Skeletal muscle tissue (tissue), 4 donors: ENCODE data around the gene GNA14. TPM values are rescaled to one million over a fixed set of nuclear protein-coding genes. Genes with fewer than 3 reads are reported as not detected.

ENCODE experiments used
- H3K27ac ChIP-seq: one replicate; pipeline ENCODE4 v1.7.0; 2013; ENCODE audit warnings: mild to moderate bottlenecking, low read depth, low read length, inconsistent platforms
- H3K27me3 ChIP-seq, 3 donors: one replicate each; pipeline ENCODE4 v1.7.0; 2013; ENCODE audit warnings: low read length in 3 of 3; ENCODE audit not compliant: control insufficient read depth in 3 of 3, insufficient read depth in 3 of 3
- H3K36me3 ChIP-seq, 3 donors: one replicate each; pipeline ENCODE4 v1.7.0; 2013; ENCODE audit warnings: low read length in 3 of 3; ENCODE audit not compliant: control insufficient read depth in 3 of 3, insufficient read depth in 3 of 3
- H3K4me1 ChIP-seq, 3 donors: one replicate each; pipeline ENCODE4 v1.7.0; 2013; ENCODE audit warnings: low read length in 3 of 3, mild to moderate bottlenecking in 3 of 3; ENCODE audit not compliant: control insufficient read depth in 3 of 3, insufficient read depth in 3 of 3
- H3K4me3 ChIP-seq, 3 donors: one replicate each; pipeline ENCODE4 v1.7.0; 2013; ENCODE audit warnings: low read length in 3 of 3
- H3K9ac ChIP-seq, 3 donors: one replicate each; pipeline ENCODE4 v1.7.0; 2013; ENCODE audit warnings: low read length in 3 of 3, mild to moderate bottlenecking in 3 of 3, moderate library complexity in 2 of 3, low read depth in 1 of 3
- H3K9me3 ChIP-seq, 3 donors: one replicate each; pipeline ENCODE4 v1.7.0; 2013; ENCODE audit warnings: low read length in 3 of 3; ENCODE audit not compliant: control insufficient read depth in 3 of 3
- total RNA-seq: library from RNA; depleted of rRNA; stranded (reverse); fragments of >200 nt; gene quantifications from one replicate; pipeline ENCODE4 v1.2.3, GENCODE V29; 2014
- donor health status: Osteomylitis.

Gene GNA14
- total RNA-seq, 1 donor from 2014 or later: 3.7 TPM

- Histone ChIP-seq H3K27me3 (no peaks in the 10 kb centered on the region), H3K9me3 (no peaks in the 10 kb centered on the region), H3K36me3 (no peaks in the 10 kb centered on the region), H3K27ac (no peak overlapping the region), H3K4me1 (peaks cover 0 to 5% (median 0%) of the 10 kb centered on the region in 3 donors), H3K4me3 (no peak overlapping the region), H3K9ac (no peak overlapping the region)
Observed at GRCh38 chr9:77475641-77476473, 172.3 kb downstream of the GNA14 start.

DNA sequence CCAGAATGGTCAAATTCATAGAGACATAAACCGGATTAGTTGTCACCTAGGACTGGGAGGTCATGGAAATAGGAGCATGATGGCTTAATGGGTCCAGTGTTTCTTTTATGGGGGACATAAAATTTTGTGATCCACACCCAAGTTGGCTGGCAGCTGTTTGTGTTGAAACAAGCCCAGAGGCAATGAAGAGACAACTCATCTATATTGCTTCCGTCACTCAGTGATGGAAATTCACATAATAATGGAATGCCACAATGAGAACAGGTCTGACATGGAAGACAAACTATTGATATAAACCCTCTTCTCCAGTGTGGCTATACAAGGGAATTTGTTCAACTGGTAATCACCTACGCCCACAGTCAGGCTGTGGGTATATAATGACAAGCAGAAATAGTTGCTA is 173.2 kb downstream of the GNA14 start:
- Histone ChIP-seq H3K27ac (no peak overlapping the region), H3K4me1 (peaks cover 0 to 5% (median 0%) of the 10 kb centered on the region in 3 donors), H3K4me3 (no peak overlapping the region), H3K9ac (no peak overlapping the region), H3K36me3 (no peaks in the 10 kb centered on the region), H3K9me3 (no peaks in the 10 kb centered on the region), H3K27me3 (no peaks in the 10 kb centered on the region)

GRCh38 chr9:77472646-77473045 is 175.5 kb downstream of the GNA14 start:
- Histone ChIP-seq H3K4me1 (peaks cover 0 to 5% (median 0%) of the 10 kb centered on the region in 3 donors), H3K9ac (no peak overlapping the region), H3K27ac (no peak overlapping the region), H3K36me3 (no peaks in the 10 kb centered on the region), H3K4me3 (no peak overlapping the region), H3K27me3 (no peaks in the 10 kb centered on the region), H3K9me3 (no peaks in the 10 kb centered on the region)

- Histone ChIP-seq H3K4me3 (no peak overlapping the region), H3K9ac (no peak overlapping the region), H3K27me3 (no peaks in the 10 kb centered on the region), H3K36me3 (no peaks in the 10 kb centered on the region), H3K27ac (no peak overlapping the region), H3K9me3 (no peaks in the 10 kb centered on the region), H3K4me1 (peaks cover 0 to 3% (median 0%) of the 10 kb centered on the region in 3 donors)
Observed at GRCh38 chr9:77471572-77471971, 176.6 kb downstream of the GNA14 start.

- H3K4me1 ChIP-seq: no peaks in the 10 kb centered on the region
- H3K27me3 ChIP-seq: no peaks in the 10 kb centered on the region
- H3K27ac ChIP-seq: no peak overlapping the region
- no peaks in the 10 kb centered on the region for H3K9me3 ChIP-seq
- no peaks in the 10 kb centered on the region for H3K36me3 ChIP-seq
- no peak overlapping the region for H3K9ac ChIP-seq
- H3K4me3 ChIP-seq: no peak overlapping the region
Observed at GRCh38 chr9:77469515-77470231, 178.4 kb downstream of the GNA14 start.

DNA sequence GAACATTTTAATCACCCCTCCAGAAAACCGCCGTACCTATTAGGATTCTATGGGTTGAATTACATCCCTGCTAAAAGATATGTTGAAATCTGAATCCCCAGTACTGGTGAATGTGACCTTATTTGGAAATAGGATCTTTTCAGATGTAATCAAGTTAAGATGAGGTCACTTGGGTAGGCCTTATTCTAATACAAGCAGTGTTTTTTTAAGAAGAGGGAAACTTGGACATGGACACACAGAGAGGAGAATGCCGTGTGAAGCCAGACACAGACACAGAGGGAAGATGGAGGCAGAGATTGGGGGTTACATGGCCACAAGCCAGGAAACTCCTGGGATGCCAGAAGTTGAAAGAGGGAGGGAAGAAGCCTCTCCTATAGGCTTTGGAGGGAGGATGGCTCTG is 183.5 kb downstream of the GNA14 start:
- Histone ChIP-seq H3K9me3 (no peaks in the 10 kb centered on the region), H3K27ac (no peak overlapping the region), H3K27me3 (no peaks in the 10 kb centered on the region), H3K9ac (no peak overlapping the region), H3K4me1 (no peaks in the 10 kb centered on the region), H3K4me3 (no peak overlapping the region), H3K36me3 (no peaks in the 10 kb centered on the region)

DNA sequence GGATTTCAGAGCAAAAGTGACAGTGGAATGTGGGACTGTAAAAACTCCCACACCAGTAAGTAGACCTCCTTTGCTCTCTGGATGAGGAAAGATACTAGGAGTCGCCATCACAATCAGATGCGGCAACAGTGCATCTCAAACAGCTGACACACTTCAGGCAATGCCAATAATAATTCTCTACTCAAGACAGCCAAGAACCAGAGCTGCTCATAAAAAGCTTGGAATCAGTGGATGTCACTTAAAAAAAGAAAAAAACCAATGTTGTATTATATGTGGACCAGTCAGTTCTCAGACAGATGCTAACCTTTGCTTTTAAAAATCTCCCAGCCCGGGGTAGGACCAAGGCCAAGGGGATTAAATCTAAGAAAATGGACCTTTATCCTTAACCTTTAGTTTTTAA is 185.0 kb downstream of the GNA14 start:
- H3K27ac ChIP-seq: no peak overlapping the region
- H3K36me3 ChIP-seq: no peaks in the 10 kb centered on the region
- H3K4me1 ChIP-seq: peaks cover 0 to 1% (median 1%) of the 10 kb centered on the region in 3 donors
- H3K9me3 ChIP-seq: no peaks in the 10 kb centered on the region
- H3K9ac ChIP-seq: no peak overlapping the region
- no peaks in the 10 kb centered on the region for H3K27me3 ChIP-seq
- no peak overlapping the region for H3K4me3 ChIP-seq

- no peak overlapping the region for H3K27ac ChIP-seq
- no peak overlapping the region for H3K4me3 ChIP-seq
- H3K4me1 ChIP-seq: peaks cover 0 to 8% (median 4%) of the 10 kb centered on the region in 3 donors
- no peaks in the 10 kb centered on the region for H3K27me3 ChIP-seq
- no peaks in the 10 kb centered on the region for H3K9me3 ChIP-seq
- H3K36me3 ChIP-seq: no peaks in the 10 kb centered on the region
- no peak overlapping the region for H3K9ac ChIP-seq
Observed at GRCh38 chr9:77462066-77462465, 186.1 kb downstream of the GNA14 start.

DNA sequence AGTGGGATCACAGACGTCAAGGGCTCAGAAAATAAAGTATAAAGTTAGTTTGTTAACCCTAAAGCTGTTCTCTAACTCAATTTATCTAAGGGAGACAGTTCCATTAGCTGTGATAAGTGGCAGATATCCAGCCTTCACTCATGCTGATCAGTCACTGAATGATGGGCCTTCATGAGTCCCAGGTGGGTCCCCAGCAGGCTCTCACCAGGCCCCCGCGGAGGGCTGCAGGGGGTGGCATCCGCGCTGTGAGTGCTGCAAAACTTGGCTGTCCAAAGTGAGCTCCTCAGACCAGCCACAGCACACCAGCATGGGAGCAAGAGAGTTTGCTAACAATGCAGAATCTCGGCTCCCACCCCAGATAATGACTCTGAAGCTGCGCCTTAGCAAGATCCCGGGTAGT is 187.2 kb downstream of the GNA14 start:
- H3K27me3 ChIP-seq: no peaks in the 10 kb centered on the region
- H3K4me3 ChIP-seq: no peak overlapping the region
- H3K27ac ChIP-seq: no peak overlapping the region
- peaks cover 0 to 8% (median 4%) of the 10 kb centered on the region in 3 donors for H3K4me1 ChIP-seq
- H3K9ac ChIP-seq: no peak overlapping the region
- no peaks in the 10 kb centered on the region for H3K36me3 ChIP-seq
- H3K9me3 ChIP-seq: no peaks in the 10 kb centered on the region

DNA sequence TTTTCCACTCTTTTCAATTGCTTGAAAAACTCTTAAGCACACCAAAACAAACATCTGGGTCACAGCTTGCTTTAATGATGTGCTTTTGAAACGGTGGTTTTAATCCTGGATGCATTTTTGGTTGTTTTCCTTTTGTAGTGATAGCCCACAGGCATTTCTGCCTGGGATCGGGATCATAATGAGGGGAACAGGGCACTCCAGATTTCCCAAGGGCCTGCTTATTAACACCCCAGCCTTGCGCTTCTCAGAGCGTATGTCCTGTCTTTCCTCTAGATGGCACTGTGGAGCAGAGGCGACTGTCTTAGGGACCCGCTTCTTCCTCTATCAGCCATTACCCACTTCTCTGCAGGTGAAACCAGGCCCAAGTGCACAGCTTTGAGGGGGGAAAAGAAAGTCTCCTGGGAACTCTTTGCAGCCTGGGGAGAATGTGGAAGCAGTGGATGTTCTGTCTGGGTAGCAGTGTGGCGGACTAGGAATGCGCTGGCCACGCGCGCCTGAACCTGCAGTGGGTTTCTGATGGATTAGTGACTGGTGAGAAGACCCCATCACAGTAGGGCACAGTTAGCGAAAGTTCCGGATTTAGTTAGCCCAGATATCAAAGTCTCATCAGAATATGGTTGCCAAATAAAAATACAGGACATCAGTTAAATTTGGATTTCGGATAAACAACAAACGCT is 190.1 kb downstream of the GNA14 start:
- Histone ChIP-seq H3K27ac (no peak overlapping the region), H3K4me3 (no peak overlapping the region)

More for the DNA sequence above, 190.1 kb downstream of the GNA14 start:
- Histone ChIP-seq H3K9ac (no peak overlapping the region), H3K36me3 (no peaks in the 10 kb centered on the region), H3K9me3 (no peaks in the 10 kb centered on the region), H3K4me1 (peaks cover 0 to 8% (median 4%) of the 10 kb centered on the region in 3 donors), H3K27me3 (no peaks in the 10 kb centered on the region)
